Left lung (tissue), 10 donors: ENCODE data around the gene WDCP. TPM values are rescaled to one million over a fixed set of nuclear protein-coding genes. Genes with fewer than 3 reads are reported as not detected.

Source experiments
- ATAC-seq: fragments of 200-7000 bp; cut with Tn5 transposase; one replicate; pipeline ENCODE4 v1.9.1; 2020; ENCODE audit warnings: moderate library complexity
- DNase-seq, 4 donors: peaks; one replicate each; pipeline ENCODE4 v3.0.0-alpha.2; 2013 to 2020
- H3K27ac ChIP-seq, 2 donors: fragments of 200-600 bp; sonication (generic) in 1 of 2; one replicate each; pipeline versions ENCODE4 v1.5.0 to v1.8.0; 2020 to 2021
- H3K27me3 ChIP-seq, 2 donors: fragments of 200-600 bp; sonication (generic) in 1 of 2; one replicate each; pipeline versions ENCODE4 v1.5.0 to v1.8.0; 2020 to 2021
- H3K36me3 ChIP-seq, 2 donors: fragments of 200-600 bp; sonication (generic) in 1 of 2; one replicate each; pipeline versions ENCODE4 v1.5.0 to v1.8.0; 2020 to 2021
- H3K4me1 ChIP-seq, 2 donors: fragments of 200-600 bp; one replicate each; pipeline ENCODE4 v1.8.0; 2021
- H3K4me3 ChIP-seq, 2 donors: fragments of 200-600 bp; sonication (generic) in 1 of 2; one replicate each; pipeline versions ENCODE4 v1.5.0 to v1.8.0; 2020 to 2021; ENCODE audit warnings: mild to moderate bottlenecking in 1 of 2
- H3K9me3 ChIP-seq, 2 donors: fragments of 200-600 bp; sonication (generic) in 1 of 2; one replicate each; pipeline versions ENCODE4 v1.5.0 to v1.8.0; 2020 to 2021
- CTCF ChIP-seq, 2 donors: fragments of 200-600 bp; sonication (generic) in 1 of 2; IDR thresholded peaks; one replicate each; pipeline versions ENCODE4 v1.5.0 to v1.8.0; 2021; ENCODE audit warnings: antibody characterized with exemption in 2 of 2
- intact Hi-C, 2 donors: fragments of 100-400 bp; cut with DNase I; formaldehyde crosslinking; loops; one replicate each; pipeline versions ENCODE4 v1.11.2 to v1.14.2; 2022
- polyA plus RNA-seq, 6 donors: library from polyadenylated mRNA; unstranded; fragments of 120-200 nt; gene quantifications; one replicate each; pipeline ENCODE4 v1.2.1, GENCODE V29; 2013; ENCODE audit not compliant: insufficient read length in 6 of 6
- total RNA-seq, 2 donors: library from RNA; stranded (reverse); fragmentation: NEBNext Ultra II Directional; extraction: Animal tissue kit (Norgen Biotek cat#: 25700); gene quantifications; one replicate each; pipeline ENCODE4 v1.2.1, GENCODE V29; 2021
- donor health status: DM: no; HTN: yes; CAD: no.
- donor health status: DM: no; HTN: no; CAD: no.

Gene WDCP
- total and polyA plus RNA-seq, 8 donors: 10.3 to 15.0 (median 14.6) TPM

GRCh38 chr2:24058564-24059271, 11.5 kb upstream of the WDCP start:
- no peak for TF ChIP-seq CTCF (IDR thresholded peaks at IDR 0.05)
- ATAC-seq (no peak), DNase-seq (no peak)
- no peaks in the 10 kb centered on the region for H3K4me1 ChIP-seq
- intact Hi-C loops: no loop called here
- no peaks in the 10 kb centered on the region for H3K9me3 ChIP-seq
- no peak overlapping the region for H3K4me3 ChIP-seq
- no peak overlapping the region for H3K27ac ChIP-seq
- no peaks in the 10 kb centered on the region for H3K36me3 ChIP-seq
- no peaks in the 10 kb centered on the region for H3K27me3 ChIP-seq

GRCh38 chr2:24055750-24056149, 8.6 kb upstream of the WDCP start:
- intact Hi-C loops: no loop called here
- Histone ChIP-seq H3K27me3 (peaks cover 0 to under 1% of the 10 kb centered on the region in 2 donors), H3K9me3 (no peaks in the 10 kb centered on the region), H3K27ac (no peak overlapping the region), H3K4me1 (no peaks in the 10 kb centered on the region), H3K36me3 (no peaks in the 10 kb centered on the region), H3K4me3 (no peak overlapping the region)
- no peak for ATAC-seq
- no peak for DNase-seq
- no peak for TF ChIP-seq CTCF (IDR thresholded peaks at IDR 0.05)

GRCh38 chr2:24054366-24055010, 7.3 kb upstream of the WDCP start:
- no peak overlapping the region for H3K27ac ChIP-seq
- ATAC-seq (no peak), DNase-seq (no peak)
- H3K4me1 ChIP-seq: peaks cover 0 to 8% of the 10 kb centered on the region in 2 donors
- H3K27me3 ChIP-seq: peaks cover 0 to 13% of the 10 kb centered on the region in 2 donors
- no peaks in the 10 kb centered on the region for H3K36me3 ChIP-seq
- no peak for TF ChIP-seq CTCF (IDR thresholded peaks at IDR 0.05)
- no peaks in the 10 kb centered on the region for H3K9me3 ChIP-seq
- intact Hi-C loops: no loop called here
- no peak overlapping the region for H3K4me3 ChIP-seq

GRCh38 chr2:24052951-24053350, 5.8 kb upstream of the WDCP start:
- no peak overlapping the region for H3K27ac ChIP-seq
- intact Hi-C loops: no loop called here
- no peaks in the 10 kb centered on the region for H3K9me3 ChIP-seq
- no peak overlapping the region for H3K4me3 ChIP-seq
- ATAC-seq (no peak), DNase-seq (no peak)
- peaks cover 0 to 28% of the 10 kb centered on the region in 2 donors for H3K27me3 ChIP-seq
- peaks cover 0 to 19% of the 10 kb centered on the region in 2 donors for H3K4me1 ChIP-seq
- no peaks in the 10 kb centered on the region for H3K36me3 ChIP-seq
- TF ChIP-seq CTCF (IDR thresholded peaks at IDR 0.05): no peak

- H3K4me3 ChIP-seq: no peak overlapping the region
- no peak overlapping the region for H3K27ac ChIP-seq
- H3K9me3 ChIP-seq: no peaks in the 10 kb centered on the region
- intact Hi-C loops: no loop called here
- peaks cover 0 to 26% of the 10 kb centered on the region in 2 donors for H3K4me1 ChIP-seq
- no peaks in the 10 kb centered on the region for H3K36me3 ChIP-seq
- peaks cover 0 to 32% of the 10 kb centered on the region in 2 donors for H3K27me3 ChIP-seq
- ATAC-seq: no peak
- TF ChIP-seq CTCF (IDR thresholded peaks at IDR 0.05): no peak
- no peak for DNase-seq
These were observed 4.6 kb upstream of the WDCP start for GRCh38 chr2:24051833-24052232.
